Neural cell (in vitro differentiated cells): ENCODE data around the gene SLC2A14.

Source experiments
- EZH2 ChIP-seq: fragments of 200-600, 300-800 bp; shearing (Covaris generic), sonication (generic); IDR thresholded peaks from 2 replicates; pipeline ENCODE4 v1.6.1; 2014; ENCODE audit warnings: antibody characterized with exemption, low read length, borderline replicate concordance, mild to moderate bottlenecking; ENCODE audit not compliant: insufficient read depth, poor library complexity, severe bottlenecking
- POLR2AphosphoS5 ChIP-seq: IDR thresholded peaks from 2 replicates; pipeline ENCODE4 v1.6.1; 2012
- RAD21 ChIP-seq: fragments of 450-650 bp; conservative IDR thresholded peaks from 2 replicates; pipeline ENCODE4 v1.6.1; 2014; ENCODE audit warnings: antibody characterized with exemption, mild to moderate bottlenecking, moderate library complexity

DNA sequence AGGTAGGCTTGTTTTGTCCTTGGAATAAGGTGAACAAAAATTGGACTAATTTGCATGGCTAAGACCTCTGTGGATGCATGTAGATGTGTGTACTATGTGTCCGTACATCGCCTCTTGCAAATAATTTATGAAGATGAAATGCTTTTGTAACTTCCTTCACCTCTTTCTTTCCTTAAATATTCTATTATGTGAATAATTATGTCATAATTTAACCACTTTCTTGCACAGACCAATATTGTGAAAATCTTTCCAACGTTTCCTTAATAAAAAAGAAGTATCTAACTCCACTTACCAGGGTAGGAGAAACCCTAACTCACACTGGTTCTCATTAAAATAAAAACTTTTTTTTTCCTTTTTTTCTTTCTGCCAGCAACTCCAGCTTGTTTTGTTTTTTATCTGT lies 79.5 kb downstream of the SLC2A14 start:
- no peak for TF ChIP-seq POLR2AphosphoS5
- no peak for TF ChIP-seq RAD21
- TF ChIP-seq EZH2: no peak
